ENCODE data around the gene ATRNL1.
"Not testable (repeated sequence)": the region's sequence is repeated elsewhere in the genome, so short reads cannot be mapped to it uniquely, and the experiment has no call there.

Gene ATRNL1

DNA sequence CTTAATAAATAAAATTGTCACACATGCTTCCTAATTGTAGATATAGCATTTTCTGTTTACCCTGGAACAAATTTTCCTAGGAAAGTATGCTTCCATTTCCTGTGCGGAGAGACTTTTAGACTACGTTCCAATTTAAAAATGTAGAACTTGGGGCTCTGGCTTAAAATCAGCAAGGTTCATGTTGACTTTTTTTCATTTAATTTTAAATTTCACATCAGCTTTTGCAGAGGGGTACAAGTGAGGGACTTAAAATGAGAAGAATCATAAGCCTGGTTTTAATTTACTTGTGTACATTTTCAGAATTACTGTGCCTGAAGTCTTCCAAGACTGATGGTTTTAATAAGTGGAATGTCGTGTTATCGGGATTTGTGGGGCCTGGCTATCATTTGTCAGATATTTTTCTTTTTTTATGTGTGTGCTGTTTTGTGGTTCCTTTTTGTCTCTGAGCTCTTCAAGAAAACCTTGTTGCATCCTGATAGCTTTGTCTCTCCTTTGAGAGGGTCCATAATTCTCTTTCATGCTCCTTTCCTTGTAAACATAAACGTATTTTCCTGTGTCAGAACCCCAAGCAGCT is 8.8 kb upstream of the ATRNL1 start:
- no peak for DNase-seq (ENCODE audit: low read depth)

DNA sequence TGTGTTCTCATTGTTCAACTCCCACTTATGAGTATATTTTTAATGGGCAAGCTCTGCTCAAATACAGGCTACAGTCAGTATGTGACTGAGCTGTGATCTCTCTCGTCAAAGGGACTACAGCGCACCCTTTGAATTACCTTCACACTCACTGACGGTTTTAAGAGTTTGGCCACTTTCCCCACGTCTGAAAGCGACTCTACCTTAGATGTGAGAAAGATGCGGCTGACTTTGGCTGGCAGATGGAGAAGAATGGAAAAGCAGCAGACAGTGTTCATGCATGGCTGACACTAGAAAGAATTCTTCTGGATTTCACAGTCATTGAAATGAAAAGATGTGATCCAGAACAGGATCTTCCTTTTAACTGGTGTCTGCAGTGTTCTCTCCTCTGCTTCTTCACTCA is 2.0 kb upstream of the ATRNL1 start:
- no peak for DNase-seq (ENCODE audit: low read depth)

DNA sequence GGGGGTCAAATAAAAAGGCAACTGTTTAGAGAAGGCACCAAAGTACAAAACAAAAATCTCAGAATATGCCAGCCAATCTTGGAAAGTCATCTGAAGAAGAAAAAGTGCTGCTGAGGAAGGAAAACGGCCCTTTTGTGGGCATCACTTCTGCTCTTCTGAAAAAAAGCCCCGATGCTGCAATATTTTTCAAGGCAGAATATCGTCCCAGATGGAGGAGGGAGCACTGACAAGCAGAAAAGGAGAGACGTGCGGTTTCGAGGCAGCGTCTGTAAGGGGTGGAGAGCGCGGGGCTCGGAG is 959 bp upstream of the ATRNL1 start:
- no peak for DNase-seq (ENCODE audit: low read depth)

DNA sequence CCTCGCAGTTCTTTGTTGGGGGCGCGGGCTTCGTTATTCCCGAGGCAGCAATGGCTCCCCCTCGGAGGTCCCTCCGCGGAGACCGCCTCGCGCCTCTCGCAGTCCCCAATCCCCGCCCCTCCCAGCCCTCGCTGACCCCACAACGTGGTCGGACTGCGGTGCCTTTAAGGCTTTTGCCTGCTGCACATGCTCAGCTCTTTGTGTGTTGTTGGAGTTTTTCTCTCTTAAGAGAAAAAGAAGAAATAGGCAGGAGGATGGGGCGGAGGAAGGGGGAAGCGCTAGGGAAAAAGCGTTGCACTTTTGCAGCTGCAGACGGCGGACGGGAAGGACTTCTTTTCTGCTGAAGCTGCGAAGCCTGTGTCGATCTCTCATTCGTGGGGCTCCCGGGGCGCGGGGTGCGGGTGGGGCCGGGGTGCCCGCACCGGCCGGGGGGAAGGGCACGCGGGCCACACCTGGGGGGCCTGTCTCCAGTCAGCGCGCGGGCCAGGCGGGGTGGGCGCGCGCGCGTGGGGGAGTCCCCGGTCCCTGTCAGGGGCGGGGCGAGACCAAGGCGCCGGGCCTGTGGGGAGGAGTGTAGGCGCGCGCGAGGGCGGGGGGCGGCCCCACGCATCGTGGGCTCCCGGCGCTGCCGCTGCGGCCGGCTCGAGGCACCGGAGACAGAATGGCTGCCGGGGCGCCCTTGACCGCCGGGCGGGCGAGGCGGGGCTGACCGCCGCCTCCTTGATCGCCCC is 445 bp upstream of the ATRNL1 start:
- peak; percentile 31 for DNase-seq (ENCODE audit: low read depth)

DNA sequence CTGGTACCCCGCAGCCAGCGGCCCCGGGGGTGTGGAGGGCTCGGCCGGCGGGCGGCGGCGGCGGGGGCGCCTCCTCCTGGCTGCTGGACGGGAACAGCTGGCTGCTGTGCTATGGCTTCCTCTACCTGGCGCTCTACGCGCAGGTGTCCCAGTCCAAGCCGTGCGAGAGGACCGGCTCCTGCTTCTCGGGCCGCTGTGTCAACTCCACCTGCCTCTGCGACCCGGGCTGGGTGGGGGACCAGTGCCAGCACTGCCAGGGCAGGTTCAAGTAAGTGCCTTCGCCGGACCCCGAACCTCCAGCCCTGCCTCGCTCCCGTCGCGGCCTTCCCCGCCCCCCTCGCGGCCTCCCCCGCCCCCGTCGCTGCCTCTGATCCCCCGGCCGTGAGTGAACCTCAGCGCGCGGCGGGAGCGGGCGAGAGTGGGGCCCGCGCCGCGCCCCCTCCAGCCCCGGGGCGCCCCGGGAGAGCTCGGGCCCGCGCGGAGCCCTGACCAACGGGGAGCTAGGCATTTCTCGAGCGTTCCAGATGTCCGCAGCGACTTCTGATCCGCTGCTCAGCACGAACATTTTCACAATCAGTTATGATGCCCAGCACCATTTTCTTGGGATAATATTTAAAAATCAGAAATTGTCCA is 727 bp downstream of the ATRNL1 start:
- no peak for DNase-seq (ENCODE audit: low read depth)

DNA sequence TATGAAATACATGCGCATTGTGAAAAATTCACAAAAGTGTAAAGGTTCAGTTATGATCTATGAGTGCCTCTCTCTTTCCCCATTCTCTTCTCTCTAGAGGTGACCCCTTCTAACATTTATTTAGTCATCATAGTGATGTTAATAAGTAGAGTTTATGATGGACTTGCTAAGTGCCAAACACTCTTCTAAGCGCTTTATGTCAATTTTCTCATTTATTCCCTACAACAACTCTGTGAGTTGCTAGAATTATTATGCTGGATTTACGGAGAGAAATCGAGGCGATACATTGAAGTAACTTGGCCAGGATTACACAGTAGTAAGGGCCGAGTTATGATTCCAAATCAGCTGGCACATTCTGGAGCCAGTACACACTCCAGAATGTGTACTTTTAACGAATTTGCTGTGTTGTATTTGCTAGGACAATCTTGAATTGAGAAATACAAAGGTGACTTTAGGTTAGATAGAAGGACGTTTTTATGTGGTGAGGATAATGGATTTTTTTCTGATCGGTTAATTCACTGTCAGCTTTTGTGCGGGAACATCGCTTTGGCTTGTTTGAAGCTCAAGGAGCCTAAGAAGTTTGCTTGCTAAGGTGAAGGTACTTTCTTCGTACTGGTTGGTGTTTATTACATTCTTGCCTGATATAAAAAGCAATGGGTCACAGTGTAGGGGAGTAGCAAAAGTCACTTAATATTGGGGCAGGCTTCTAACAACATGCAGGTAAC is 1.4 kb downstream of the ATRNL1 start:
- no peak for DNase-seq (ENCODE audit: low read depth)

DNA sequence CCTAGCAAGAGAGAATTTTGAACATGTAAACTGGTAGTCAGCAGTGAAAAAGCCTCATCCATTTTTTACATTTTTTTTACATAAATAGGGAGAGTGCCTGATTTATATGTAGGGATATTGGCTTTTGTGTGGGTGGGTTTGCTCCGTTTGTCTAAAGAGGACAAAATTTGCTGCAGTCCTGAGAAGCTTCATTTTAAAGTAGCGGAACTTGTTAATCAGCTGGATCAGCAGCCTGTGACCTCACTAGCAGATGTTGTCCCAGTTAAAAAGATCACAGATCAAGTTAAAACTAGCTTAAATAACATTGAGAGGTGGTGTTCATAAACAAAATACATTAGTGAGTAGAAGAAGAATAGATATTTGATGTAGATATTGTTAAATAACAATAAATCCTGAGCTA is 2.6 kb downstream of the ATRNL1 start:
- DNase-seq (ENCODE audit: low read depth) = no peak

DNA sequence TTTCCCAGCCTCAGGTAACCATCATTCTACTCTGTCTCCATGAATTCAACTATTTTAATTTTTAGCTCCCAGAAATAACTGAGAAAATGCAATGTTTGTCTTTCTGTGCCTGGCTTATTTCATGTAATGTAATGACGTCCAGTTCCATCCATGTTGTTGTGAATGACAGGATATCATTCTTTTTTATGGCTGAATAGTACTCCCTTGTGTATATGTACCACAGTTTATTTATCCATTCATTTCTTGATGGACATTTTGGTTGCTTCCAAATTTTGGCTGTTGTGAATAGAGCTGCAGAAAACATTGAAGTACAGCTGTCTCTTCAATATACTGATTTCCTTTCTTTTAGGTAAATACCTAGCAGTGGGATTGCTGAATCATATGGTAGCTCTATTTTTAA is 10.5 kb downstream of the ATRNL1 start:
- no peak for DNase-seq (ENCODE audit: low read depth)

DNA sequence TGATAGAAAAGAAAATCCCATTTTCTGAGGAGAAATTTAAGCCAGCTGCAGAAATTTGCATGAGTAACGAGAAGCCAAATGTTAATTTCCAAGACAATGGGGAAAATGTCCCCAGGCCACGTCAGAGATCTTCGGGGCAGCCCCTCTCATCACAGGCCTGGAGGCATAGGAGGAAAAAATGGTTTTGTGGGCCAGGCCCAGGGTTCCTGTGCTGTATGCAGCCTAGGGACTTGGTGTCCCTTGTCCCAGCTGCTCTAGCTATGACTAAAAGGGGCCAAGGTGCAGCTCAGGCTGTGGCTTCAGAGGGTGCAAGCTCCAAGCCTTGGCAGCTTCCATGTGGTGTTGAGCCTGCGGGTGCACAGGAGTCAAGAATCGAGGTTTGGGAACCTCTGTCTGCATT is 12.2 kb downstream of the ATRNL1 start:
- not testable (repeated sequence) for DNase-seq (ENCODE audit: low read depth)

DNA sequence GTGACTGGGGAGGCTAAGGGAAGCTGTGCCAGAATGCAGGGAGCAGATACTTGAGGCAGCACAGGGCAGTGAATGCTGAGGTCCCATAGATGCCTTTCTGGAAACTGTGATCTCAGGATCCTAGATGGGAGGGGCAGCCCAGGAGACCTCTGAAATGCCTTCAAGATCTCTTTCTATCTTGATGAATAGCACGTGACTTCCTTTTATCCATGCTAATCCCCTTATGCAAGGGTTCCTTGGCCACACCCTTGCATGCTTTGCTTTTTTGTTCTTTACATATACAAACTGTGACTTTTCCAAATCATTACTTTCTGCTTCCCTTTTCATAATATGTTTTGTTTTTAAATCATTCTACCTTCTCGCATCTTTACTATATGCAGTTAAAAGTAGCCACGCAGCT is 14.7 kb downstream of the ATRNL1 start:
- no peak for DNase-seq (ENCODE audit: low read depth)

DNA sequence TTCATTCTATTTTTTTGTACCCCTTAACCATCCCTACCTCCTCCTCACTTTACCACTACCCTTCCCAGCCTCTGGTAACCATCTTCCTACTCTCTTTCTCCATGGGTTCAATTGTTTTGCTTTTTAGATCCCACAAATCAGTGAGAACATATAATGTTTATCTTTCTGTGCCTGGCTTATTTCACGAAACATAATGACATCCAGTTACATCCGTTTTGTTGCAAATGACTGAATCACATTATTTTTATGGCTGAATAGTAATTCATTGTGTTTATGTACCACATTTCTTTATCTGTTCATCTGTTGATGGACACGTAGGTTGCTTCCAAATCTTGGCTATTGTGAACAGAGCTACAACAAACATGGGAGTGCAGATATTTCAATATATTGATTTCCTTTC is 24.1 kb downstream of the ATRNL1 start:
- DNase-seq (ENCODE audit: low read depth) = no peak

DNA sequence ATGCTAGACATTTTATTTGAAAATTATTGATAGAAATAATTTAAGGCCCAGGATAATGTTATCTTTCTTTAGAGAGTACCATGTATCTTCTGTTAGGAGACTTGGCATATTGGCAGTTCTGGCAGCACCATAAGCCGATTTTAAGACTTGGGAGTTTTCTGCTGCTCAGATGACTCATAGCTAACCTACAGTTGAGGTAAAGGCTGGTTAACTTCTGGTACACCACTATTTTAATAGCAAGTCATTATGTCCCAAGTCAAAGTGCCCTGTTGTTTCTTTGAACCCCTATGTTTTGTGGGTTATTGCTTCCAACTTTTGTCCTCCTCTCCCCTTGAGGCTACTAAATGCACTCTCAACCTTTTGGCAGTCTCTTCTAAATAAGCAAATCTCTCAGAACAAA is 25.2 kb downstream of the ATRNL1 start:
- no peak for DNase-seq (ENCODE audit: low read depth)

DNA sequence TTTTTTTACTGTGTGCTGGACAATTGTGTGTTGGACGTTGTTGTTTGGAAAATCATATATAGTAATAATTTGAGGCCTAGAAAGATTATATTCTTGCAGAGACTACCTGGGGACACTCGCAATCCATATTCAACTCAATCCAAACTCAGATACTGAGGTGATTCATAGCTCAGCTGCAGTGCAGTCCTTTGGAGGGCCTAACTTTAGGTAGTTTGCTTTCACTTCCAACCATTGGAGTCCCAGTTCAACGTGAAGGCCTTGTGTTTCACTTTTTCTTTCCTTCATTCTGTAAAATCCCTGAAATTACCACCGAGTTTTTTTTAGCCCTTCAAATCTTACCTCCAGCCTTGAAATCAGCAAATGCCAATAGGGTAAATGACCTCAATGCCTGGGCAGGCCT is 32.3 kb downstream of the ATRNL1 start:
- no peak for DNase-seq (ENCODE audit: low read depth)

DNA sequence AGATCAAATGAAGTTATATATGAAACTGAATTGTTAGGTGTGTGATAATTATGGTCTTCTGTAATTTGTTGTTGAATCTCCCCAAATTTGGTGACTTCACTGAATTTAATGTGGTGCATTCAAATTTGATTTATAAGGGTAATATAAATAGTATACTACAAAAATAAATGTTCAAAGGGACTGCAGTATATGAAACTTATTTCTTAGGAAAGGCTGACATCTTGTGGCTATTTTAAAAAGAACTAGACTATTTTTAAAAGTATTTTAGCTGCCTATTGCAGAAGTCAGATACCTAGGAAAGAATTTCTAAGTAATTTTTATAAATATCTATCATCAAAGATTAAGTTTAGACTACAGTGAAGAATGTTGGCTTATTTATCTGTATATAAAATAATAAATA is 36.6 kb downstream of the ATRNL1 start:
- DNase-seq (ENCODE audit: low read depth) = peak; percentile 32

DNA sequence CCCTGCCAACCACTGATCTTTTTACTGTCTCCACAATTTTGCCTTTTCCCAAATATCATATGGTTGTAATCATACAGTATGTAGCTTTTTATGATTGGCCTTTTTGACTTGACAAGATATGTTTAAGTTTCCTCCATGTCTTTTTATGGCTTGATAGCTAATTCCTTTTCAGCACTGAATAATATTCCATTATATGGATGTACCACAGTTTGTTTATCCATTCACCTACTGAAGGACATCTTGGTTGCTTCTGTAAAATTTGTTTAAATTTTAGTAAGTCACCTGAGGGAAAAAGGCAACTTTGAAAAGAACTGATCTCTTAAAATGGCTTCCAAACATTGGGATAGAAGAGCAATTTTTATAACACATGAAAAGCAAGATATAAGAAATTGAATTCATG is 43.5 kb downstream of the ATRNL1 start:
- no peak for DNase-seq (ENCODE audit: low read depth)

DNA sequence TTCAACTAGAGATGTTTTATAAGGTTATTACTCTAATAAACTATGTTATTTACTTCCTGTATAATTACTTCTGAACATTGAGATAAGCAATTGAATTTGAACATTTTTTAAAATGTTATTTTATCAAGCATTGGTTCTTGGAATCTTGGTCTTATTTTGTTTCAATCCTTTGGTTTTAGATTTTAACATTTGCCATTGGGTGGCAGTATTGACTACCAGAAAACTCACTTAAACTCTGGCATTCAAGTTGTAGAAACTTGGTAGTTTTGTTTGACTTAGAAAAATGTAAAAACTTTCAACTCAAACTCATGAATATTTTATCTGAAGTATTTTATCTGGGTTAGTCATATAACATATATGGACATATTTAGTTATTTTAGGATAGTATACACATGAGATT is 48.1 kb downstream of the ATRNL1 start:
- peak; percentile 13 for DNase-seq (ENCODE audit: low read depth)

DNA sequence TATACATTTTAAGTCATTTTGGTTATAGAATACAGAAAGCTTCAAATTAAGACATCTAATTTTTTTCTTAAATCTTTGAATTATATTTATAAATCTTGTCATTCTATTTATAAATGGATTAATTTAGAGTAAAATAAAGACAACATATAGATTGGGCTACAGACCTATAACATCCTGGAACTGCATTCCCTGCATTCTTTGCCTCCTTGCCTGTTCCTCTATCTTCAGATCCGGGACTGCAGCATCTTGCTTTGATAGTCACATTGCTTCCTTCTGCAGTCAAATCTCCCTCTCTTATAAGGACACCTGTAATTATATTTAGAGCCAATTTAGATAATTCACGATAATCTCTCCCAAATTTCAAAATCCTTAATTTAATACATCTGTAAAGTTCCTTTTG is 64.2 kb downstream of the ATRNL1 start:
- DNase-seq (ENCODE audit: low read depth) = no peak

DNA sequence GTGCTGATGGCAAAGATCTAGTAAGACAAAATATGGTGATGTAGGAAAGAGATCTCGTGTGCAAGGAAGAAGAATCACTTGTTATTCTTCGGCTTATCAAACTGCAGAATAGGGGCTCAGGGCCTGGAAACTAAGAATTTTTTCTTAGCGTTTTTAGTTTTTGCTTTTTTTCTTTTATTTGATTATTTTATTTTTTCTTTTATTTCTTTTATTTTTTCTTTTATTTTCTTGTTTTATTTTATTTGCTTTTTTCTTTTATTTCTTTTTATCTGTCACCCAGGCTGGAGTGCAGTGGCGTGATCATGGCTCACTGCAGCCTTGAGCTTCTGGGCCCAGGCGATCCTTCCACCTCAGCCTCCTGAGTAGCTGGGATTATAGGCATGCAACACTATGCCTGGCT is 70.0 kb downstream of the ATRNL1 start:
- DNase-seq (ENCODE audit: low read depth) = no peak

DNA sequence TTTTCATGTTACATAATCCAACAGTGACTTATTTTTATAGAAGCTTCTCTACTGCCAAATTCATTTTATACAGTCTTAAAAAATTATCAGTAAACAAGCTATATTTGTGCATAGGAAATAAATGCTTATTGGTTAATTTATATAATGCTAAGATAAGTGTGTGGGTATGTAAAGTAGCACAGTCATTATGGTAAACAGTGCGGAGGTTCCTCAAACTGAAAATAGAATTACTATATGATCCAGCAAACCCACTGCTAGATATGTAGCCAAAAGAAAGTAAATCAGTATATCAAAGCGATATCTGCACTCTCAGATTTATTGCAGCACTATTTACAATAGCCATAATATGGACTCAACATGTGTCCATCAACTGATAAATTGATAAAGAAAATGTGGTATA is 71.1 kb downstream of the ATRNL1 start:
- no peak for DNase-seq (ENCODE audit: low read depth)

DNA sequence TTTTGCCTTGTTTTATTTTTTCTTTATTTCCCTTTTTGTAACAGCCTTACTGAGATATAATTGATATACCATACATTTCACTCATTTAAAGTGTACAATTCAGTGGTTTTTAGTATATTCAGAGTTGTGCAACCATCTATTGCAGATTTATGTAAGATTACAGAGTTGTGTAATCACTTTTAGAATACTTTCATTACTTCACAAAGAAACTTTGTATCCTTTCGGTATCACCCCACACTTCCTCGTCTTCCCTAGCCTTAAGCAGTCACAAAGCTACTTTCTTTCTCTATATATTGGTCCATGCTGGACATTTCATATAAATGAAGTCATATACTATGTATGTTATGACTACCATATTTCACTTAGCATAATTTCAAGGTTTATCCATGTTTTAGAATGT is 74.6 kb downstream of the ATRNL1 start:
- peak; percentile 1 for DNase-seq (ENCODE audit: low read depth)

DNA sequence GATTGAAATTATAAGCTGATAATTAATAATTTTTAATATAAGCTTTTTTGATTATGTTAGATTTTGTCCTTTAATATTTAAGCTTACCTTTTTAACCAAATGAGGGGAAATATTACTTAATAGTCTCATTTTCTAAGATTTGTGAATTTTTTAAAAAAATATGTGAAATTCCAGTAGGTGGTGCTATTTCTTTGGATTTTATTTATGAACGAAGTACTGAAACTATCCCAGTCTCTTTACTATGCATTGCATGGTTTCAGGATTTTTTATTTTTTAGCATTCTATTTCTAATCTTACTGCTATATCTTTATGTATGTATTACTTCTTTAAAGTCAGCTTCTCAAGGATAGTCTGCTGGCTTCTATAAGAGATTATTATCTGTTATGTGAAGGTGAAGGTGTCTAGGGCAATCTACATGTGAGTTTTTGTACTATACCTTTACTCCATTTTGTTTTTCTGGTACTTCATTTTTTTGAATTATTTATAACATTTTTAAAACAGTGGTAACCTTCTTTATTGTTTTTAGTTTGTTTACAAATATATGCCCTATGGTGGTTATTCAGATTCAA is 78.3 kb downstream of the ATRNL1 start:
- peak; percentile 2 for DNase-seq (ENCODE audit: low read depth)

DNA sequence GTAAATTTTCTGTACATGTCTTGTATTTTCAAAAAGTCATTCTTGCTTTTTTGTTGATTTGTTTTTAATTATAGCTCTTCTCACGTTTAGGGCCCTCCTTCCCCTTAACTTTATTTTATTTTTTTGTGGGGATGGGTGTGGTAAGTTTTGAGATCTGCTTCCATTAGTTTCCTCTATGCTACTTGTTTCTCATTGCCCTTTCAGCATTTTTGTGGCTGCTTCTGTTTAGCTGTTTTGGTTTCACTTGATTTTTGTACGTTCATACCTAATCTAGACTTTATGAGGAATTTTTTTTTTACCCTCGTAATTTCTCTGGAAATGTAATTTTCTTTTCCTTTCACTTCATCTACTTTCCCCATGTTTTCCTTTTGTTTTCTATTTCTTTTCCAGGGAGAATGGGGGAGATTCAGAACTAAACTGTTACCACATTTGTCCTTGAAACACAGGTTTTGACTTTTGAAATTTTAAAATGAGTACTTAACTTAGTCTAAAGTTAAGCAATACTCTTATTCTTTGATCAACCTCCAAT is 80.8 kb downstream of the ATRNL1 start:
- DNase-seq (ENCODE audit: low read depth) = no peak

DNA sequence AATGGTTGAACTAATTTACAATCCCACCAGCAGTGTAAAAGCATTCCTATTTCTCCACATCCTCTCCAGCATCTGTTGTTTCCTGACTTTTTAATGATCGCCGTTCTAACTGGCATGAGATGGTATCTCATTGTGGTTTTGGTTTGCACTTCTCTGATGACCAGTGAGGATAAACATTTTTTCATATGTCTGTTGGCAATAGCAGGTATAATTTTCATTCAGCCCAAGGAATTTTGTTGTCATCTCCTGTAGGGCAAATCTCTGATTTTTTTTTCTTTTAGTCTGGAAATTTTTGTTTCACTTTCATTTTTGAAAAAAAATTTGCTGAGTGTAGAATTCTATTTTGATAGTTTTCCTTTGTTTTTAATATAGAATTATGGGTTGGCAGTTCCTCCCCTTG is 114.1 kb downstream of the ATRNL1 start:
- not testable (repeated sequence) for DNase-seq (ENCODE audit: low read depth)

All from amniotic epithelial cell (primary cell).